IPS-18c (cell line): ENCODE measurements around the gene DOCK8.

Experiments
- H3K4me3 ChIP-seq: 2 replicates; pipeline ENCODE4 v1.7.0; 2013; ENCODE audit warnings: low read depth, mild to moderate bottlenecking, low read length, moderate library complexity; ENCODE audit not compliant: insufficient read depth
- H3K9me3 ChIP-seq: one replicate; pipeline ENCODE4 v1.6.1; 2013; ENCODE audit warnings: mild to moderate bottlenecking, low read length, moderate library complexity; ENCODE audit not compliant: control insufficient read depth, insufficient read depth

The DOCK8 gene

GRCh38 chr9:446074-446699 lies 231.5 kb downstream of the DOCK8 start:
- Histone ChIP-seq H3K9me3 (no peaks in the 10 kb centered on the region), H3K4me3 (no peak overlapping the region)

- no peaks in the 10 kb centered on the region for H3K9me3 ChIP-seq
- no peak overlapping the region for H3K4me3 ChIP-seq
These were observed 232.8 kb downstream of the DOCK8 start for GRCh38 chr9:447230-448025.

GRCh38 chr9:450057-450456 lies 235.4 kb downstream of the DOCK8 start:
- Histone ChIP-seq H3K9me3 (no peaks in the 10 kb centered on the region), H3K4me3 (no peak overlapping the region)

GRCh38 chr9:450561-450960 lies 235.9 kb downstream of the DOCK8 start:
- Histone ChIP-seq H3K4me3 (no peak overlapping the region), H3K9me3 (no peaks in the 10 kb centered on the region)

GRCh38 chr9:453832-454231 lies 239.2 kb downstream of the DOCK8 start:
- H3K4me3 ChIP-seq, result no peak overlapping the region
- H3K9me3 ChIP-seq, result no peaks in the 10 kb centered on the region

GRCh38 chr9:456365-456764 lies 241.7 kb downstream of the DOCK8 start:
- no peak overlapping the region for H3K4me3 ChIP-seq
- H3K9me3 ChIP-seq, result no peaks in the 10 kb centered on the region

- no peak overlapping the region for H3K4me3 ChIP-seq
- no peaks in the 10 kb centered on the region for H3K9me3 ChIP-seq
These were observed 243.9 kb downstream of the DOCK8 start for GRCh38 chr9:458590-458989.

GRCh38 chr9:459491-460444 lies 245.1 kb downstream of the DOCK8 start:
- Histone ChIP-seq H3K9me3 (no peaks in the 10 kb centered on the region), H3K4me3 (no peak overlapping the region)

- no peak overlapping the region for H3K4me3 ChIP-seq
- no peaks in the 10 kb centered on the region for H3K9me3 ChIP-seq
These were observed 247.5 kb downstream of the DOCK8 start for GRCh38 chr9:462121-462520.

GRCh38 chr9:462606-463005 lies 247.9 kb downstream of the DOCK8 start:
- Histone ChIP-seq H3K9me3 (no peaks in the 10 kb centered on the region), H3K4me3 (no peak overlapping the region)

GRCh38 chr9:463455-464171 lies 248.9 kb downstream of the DOCK8 start:
- Histone ChIP-seq H3K9me3 (no peaks in the 10 kb centered on the region), H3K4me3 (no peak overlapping the region)

GRCh38 chr9:466747-467146 lies 252.1 kb downstream of the DOCK8 start:
- no peaks in the 10 kb centered on the region for H3K9me3 ChIP-seq
- no peak overlapping the region for H3K4me3 ChIP-seq

- H3K9me3 ChIP-seq, result no peaks in the 10 kb centered on the region
- H3K4me3 ChIP-seq, result peak overlapping the region; percentile 60; the same call in 1 of the 2 replicates
These were observed 254.2 kb downstream of the DOCK8 start for GRCh38 chr9:468766-469426.

- peak overlapping the region; percentile 75 for H3K4me3 ChIP-seq
- no peaks in the 10 kb centered on the region for H3K9me3 ChIP-seq
These were observed 255.2 kb downstream of the DOCK8 start for GRCh38 chr9:469672-470551.

GRCh38 chr9:470552-471194 lies 256.0 kb downstream of the DOCK8 start:
- peak overlapping the region; percentile 75 for H3K4me3 ChIP-seq
- no peaks in the 10 kb centered on the region for H3K9me3 ChIP-seq
